RPMI7951 (cell line): ENCODE results near the gene TMEM144. TPM values are rescaled to one million over a fixed set of nuclear protein-coding genes. Genes with fewer than 3 reads are reported as not detected.
"Not testable (repeated sequence)": the region's sequence is repeated elsewhere in the genome, so short reads cannot be mapped to it uniquely, and the experiment has no call there.

Experiments used
- DNase-seq: peaks from one replicate; pipeline ENCODE4 v3.0.0-alpha.2; 2012; ENCODE audit warnings: low read depth
- total RNA-seq: library from RNA; depleted of rRNA; stranded (reverse); fragments of >200 nt; shearing (Covaris generic); gene quantifications from 2 replicates; pipeline ENCODE4 v1.2.3, GENCODE V29; 2014

TMEM144 gene
- total RNA-seq, 1 experiment from 2014 or later: 2.5 TPM

DNA sequence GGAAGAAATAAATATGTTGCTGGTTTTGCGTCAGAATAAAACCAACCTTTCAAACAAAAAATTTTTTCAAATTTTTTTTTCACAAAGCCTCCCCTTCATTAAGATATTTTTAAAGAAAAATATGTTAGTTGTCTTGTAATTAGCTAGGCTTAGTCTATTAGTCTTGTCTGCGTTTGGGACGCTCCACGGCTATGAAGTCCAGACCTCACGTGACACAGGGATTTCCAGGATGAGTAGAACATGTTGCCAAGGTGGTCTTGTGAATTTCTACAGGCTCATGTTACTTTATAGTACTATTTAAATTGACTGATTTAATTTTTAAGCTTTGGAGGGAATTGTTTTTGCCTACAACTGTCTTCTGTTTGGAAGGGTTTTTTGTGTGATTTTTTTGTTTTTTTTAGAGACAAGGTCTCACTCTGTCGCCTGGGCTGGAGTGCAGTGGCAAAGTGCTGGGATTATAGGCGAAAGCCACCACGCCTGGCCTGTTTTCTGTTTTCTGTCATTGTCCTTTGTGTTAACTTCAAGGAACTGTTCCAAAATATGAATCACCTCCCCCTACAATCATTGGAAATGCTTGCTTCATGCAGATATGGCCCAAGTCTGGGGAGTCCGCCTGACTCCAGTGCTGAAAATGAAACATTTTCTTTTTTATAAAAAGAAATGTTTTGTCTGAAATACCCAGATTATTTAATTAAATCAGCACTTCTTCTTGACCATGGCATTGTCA, 26.2 kb downstream of the TMEM144 start:
- DNase-seq: no peak

DNA sequence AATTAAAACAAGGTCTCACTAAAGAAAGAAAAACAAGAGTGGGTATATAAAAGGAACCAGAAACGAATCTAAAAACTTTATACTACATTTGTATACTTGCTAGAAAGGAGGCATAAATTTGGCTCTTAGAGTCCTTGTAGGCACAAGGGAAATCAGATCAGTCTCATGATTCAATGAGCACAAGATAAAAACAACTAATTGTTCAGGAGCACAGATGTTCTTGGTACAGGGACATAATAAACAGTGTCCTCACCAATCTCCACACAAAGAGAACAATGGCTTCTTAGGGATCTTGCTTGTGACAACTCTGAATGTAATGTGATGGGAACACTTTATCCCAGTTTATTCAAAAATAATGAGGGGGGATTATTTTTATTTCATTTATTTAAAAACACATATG, 28.3 kb downstream of the TMEM144 start:
- DNase-seq: no peak

DNA sequence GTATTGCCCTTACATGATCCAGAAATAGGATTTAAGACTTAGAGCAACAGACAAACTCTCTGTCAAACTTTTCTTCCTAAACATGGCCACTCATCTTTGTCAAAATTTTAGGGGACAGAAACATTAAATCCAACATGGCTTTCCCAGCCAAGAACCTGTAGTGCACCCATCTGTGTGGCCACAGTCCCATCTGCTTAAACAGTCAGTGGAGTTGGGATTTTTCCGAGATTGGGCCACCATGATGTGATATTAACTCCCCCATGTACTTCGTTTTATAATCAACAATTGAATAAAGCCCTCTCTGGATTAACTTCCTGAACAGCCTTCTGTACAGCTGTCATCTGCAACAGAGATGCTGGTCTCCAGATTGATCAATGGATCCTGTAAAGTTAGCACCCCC, 28.9 kb downstream of the TMEM144 start:
- DNase-seq: no peak

DNA sequence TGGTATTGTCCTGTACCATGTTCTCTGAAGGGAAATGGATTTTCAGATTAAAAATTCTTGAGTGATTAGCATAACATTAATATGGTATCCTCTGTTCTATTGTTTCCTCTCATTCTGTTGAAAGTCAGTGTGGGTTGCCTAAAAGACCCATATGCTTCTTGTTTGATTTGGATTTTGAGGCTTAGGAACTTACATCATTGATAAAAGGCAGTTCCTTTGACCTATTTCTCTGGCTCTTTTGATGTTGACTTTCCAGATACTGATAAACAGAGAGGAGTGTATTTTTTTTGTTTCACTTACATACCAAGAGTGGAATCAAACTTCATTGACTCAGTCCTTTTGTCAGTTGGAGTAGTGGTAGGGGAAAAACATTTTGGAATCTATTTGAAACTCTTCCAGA, 32.8 kb downstream of the TMEM144 start:
- no peak for DNase-seq

DNA sequence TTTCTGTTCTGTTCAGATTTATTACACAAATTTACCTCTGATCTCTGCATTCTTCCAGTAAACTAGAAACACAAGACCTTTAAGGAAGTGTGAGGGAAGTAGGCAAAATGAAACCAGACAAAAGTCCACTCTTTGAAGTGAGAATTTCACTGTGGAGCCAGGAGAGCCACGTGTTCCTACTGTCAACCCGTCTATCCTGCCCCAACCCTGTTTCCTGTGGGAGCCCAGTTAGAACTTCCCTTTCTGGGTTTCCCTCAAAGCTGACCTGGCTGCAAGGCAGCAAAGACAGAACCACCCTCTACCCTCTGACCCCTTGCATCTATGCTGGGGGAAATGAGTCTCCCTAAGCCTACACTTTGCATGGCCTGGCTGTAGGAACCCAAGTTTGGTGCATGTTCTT, 40.0 kb downstream of the TMEM144 start:
- DNase-seq: no peak

DNA sequence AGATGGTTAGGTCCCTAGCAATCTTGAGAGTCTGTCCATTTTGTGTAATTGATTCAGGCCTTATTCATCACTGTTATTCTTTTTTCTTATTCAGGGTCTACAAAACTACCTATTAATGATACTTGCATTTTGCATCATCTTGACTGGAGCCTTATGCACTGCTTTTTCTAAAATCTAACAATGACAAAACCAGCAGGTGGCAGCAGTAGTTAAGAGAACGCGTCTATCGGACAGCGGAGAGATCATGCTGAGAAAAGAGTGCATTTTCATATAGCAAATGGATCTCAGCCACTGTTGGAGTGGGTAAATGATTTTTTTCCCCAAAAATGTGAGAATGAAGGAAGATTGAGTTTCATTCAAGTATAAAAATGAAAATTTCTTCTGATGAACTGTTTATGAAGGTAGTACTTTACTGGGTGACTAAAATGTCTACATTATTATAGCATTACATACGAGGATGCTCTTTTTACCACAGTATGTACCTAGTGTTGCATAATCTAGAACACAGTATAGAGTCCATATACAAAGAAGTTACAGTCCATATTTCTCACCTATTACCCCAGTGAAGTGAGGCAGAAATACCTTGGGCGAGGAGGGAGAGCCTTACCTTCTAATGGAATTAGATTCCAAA, 43.2 kb downstream of the TMEM144 start:
- DNase-seq: peak; percentile 49

DNA sequence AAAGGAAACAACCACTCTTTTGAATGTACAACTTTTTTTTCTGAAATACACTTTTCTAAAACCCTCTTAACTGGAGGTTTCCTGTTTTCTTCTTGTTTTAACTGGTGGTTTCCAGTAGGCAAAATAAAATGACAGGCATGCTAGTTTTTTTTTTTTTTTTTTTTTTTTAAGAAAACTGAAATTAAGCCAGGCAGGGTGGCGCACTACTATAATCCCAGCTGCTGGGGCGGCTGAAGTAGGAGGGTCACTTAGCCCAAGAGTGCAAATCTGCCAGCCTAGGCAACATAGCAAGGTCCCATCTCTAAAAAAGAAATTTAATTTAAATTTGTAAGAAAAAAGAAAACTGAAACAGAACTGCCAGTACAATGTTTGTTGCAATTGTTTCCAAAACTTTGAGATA, 44.0 kb downstream of the TMEM144 start:
- DNase-seq: no peak

DNA sequence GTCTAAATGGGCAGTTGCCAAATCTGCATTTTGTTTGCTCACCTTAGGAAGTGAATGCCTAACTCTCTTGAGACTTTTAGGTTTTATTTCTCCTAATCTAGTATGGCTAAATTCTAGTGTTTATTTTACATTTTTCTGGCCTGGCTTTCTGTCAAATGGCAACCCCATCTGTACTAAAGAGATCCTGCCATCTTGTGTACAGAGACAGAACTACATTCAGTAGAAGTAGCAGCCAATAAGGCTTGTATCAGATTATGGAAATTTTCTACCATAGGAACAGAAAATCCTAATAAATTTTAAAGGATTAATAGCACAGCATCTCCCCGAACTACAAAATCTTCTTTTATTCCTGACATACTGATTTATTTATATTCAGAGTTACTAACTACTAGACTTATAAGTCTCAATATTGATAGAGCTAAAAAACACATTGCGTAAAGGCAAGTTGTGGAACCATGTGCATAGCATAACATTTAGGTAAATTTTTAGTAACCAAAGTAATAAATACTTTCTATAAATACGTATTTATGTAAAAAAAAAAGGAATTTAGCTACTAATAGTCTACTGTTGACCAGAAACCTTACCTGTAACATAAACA, 45.5 kb downstream of the TMEM144 start:
- peak; percentile 35 for DNase-seq

DNA sequence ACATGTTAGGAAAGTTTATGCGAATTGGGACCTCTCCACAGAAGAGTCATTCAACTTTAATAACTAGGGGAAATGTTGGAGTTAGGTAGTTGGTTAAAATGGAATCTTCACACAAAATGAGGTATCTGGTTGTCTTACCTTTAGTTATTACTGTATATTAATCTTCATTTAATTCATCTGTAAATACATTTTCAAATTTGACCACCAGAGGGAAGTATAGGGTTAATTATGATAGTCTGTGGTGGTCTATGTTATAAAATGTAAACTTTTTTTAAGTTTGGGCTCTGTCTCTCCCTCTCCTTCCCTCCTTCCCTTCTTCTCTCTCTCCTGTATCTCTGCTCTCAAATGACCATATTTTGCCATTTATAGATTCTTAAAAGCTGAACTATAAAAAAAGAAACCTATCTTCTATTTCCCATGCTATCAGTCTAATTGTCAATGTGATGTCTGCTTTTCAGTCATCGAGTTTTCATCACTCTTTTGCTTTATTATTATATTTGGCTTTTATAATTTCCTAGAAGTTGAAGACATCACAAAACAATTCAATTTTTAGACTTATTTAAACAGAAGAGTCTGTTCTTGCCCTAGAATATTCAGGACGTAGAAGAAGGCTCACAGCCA, 49.8 kb downstream of the TMEM144 start:
- DNase-seq: peak; percentile 16

DNA sequence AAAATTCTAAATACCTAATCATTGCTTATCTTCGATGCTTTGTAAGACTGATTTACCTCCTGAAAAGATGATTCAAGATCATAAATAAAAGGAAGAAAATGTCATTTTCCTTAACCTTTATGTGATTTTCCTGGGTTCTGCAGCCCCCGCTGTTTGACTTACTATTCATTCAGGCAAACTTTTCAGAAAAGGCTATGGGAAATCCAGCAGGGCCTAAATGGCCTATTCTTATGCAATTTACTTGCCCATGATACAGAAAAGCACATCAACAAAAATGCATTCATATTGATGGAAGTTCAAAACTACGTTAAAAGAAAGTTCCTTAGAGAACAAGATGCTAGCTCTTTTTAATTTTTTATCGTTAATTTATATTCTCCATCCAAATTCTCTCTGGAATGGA, 51.2 kb downstream of the TMEM144 start:
- no peak for DNase-seq

DNA sequence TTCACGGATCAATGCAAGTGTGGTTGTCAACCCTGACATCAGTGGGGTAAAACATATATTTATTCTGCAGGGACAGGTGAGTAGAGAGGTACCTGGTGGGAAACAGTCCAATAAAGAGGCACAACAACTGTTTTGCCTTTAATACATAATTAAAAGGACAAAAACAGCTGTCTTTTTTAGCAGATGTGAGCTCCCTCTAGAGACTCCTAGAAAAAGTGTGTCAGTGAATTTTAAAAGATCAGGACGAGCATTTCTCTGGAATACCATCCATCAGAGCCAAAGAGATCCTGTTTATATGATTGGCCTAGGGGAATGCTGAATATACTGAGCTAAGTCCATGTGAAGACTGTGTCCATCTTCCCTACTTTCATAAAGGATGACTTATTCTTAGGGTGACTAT, 58.3 kb downstream of the TMEM144 start:
- no peak for DNase-seq

DNA sequence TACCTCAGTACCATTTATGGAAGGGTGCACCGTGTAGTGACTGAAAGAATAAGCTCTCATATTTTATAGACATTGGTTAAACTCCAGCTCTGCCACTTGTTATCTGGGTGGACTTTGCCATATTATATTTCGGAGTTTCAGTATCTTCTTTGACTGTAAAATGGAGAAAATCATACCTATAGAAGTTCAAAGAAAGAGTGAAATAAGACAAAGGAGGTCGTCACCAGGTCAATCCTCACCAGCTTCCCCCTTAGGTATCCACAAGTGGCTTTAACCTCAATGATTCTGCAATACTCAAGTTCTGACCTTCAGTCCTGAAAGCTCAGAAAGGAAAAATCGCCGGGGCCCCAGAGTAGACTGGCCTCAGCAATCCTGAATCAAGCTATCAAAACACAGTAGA, 64.3 kb downstream of the TMEM144 start:
- no peak for DNase-seq

DNA sequence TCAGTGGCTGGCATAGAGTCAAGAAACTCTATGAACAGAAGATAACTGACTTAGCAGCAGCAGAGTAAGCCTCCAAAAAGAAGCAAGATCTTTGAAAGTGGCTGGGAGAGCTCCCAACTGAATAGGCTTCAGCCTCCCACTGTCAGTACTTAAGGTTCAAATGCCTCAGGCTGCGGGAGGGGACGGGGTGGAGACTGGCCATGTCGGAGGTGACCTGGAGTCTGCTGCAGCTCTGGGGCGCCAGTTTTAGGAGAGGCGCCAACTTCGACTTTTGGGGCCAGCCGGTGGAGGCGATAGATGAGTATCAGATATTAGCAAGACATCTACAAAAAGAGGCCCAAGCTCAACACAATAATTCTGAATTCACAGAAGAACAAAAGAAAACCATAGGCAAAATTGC, 67.3 kb downstream of the TMEM144 start:
- DNase-seq: no peak

DNA sequence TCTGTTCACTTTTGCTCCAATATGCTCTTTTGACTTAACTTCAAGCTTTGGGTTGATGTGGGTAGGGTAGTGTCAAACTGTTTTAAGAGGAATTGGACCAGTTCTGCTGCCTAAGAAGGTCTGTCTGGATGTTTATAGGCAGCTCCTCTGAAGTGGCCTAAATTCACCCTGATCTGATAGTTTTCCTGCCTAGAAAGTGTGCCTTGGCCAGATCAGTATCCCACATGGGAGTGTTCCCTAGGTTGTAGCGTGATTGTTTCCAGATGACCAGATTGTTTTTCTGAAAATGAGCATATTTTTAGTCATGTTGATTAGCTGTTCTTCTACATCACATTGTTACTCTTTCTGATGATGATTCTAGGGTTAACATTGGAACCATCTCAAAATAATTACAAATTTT, 68.8 kb downstream of the TMEM144 start:
- not testable (repeated sequence) for DNase-seq

DNA sequence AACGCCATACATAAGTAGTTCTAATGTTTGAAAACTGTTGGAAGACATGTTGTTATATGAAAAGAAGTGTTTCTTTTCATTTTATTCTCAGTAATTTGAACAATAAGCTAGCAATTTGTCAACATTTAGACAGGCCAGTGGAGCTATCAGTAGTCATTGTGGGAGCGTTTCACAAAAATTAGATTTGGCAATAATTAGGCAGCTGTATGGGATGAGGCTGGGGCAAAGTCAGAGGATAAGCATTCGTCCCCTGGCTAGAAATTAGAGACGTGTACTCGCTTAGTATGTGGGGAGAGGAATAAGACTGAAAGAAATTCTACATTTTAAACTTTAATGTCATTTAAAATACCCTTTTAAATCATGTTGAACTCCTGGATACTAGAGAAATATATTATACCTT, 70.6 kb downstream of the TMEM144 start:
- no peak for DNase-seq

DNA sequence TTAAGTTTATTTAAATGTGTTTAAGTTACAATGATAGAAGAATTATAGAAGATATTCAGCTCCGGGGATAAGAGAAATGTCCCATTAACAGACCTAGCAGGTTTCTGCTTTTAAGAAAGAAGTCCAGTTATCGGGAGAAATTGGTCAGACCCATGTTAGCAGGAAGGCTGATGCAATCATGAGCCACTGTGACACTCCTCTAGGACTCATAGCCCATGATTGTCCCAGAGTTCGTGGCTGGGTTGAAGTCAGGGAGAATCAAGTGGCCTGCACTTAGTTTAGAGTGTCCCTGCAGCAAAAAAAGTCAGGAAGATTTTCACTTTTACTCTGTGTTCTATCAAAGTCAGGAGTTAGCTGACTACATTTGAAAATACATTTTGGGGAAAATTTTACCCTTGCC, 72.0 kb downstream of the TMEM144 start:
- DNase-seq: no peak

DNA sequence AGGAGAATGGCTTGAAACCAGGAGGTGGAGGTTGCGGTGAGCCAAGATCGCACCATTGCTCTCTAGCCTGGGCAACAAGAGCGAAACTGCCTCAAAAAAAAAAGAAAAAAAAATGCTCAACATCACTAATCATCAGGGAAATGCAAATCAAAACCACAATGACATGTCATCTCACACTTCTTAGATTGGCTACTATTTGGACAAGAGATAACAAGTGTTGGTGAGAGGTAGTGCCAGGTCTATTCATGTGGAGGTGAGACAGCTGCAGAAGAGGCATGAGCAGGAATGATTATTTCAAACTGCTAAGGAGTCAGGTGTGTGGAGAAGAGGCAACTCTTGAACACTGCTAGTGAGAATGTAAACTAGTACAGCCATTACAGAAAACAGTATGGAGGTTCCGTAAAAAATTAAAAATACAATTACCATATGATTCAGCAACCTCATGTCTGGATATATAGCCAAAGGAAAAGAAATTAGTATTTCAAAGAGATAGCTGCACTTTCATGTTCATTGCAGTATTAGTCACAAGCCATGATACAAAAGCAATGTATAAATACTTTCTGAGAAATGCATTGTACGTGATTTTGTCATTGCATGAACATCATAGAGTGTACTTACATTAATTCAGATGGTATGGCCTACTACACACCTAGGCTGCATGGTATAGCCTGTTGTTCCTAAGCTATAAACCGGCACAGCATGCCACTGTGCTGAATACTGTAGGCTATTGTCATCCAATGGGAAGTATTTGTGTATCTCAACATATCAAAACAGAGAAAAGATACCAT, 75.3 kb downstream of the TMEM144 start:
- DNase-seq: no peak

DNA sequence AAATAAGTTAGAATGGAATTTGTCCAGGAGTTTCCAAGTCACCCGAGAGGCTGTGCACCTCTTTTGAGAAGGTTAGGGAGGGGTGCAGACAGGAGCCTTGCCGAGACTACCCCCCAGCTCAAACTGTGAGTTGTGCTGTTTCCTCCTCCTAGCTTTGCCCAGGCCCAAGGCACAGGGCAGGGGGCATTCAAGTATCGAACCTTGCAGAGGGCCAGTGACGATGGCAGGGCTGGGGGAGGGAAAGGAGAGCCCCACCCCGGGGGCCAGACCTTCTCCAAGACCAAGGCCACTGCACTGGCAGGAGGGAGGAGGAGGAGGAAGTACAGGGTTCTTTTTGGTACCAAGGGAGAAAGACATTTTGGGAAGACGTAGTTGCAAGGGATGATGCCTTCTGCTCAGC, 80.6 kb downstream of the TMEM144 start:
- DNase-seq: no peak

DNA sequence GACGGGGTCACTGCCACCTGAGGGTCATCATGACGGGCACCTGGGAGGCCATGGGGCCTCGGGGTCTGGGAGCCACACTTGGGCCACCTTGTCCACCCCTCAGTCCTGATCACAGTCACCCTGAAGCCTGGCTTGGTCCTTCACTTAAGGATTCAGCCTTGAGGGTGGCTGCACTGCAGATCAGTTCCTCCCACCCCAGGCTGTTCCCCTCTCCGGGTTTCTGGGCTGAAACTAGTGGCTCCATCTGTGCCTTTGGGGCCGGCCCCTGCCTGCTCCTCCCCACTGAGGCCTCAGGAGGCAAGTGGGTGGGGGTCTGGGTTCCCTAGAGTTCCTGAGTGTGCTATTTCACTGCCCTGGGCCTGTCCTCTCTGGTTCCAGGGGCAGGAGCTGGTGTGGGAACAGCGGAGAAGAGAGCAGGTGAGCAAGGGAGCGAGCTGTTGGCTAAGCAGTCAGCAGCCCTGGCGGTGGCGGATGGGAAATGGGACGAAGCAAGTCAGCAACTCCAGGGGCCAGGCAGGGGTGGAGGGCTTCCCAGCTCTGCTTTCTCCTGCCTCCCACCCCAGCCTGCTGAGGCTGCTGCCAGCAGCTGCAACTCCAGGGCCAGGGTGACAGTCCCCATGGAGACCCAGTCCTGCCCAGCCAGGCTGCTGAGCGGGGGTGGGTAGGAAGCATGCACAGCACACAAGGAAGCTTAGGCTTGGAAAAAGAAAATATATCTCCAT, 81.2 kb downstream of the TMEM144 start:
- DNase-seq: no peak

DNA sequence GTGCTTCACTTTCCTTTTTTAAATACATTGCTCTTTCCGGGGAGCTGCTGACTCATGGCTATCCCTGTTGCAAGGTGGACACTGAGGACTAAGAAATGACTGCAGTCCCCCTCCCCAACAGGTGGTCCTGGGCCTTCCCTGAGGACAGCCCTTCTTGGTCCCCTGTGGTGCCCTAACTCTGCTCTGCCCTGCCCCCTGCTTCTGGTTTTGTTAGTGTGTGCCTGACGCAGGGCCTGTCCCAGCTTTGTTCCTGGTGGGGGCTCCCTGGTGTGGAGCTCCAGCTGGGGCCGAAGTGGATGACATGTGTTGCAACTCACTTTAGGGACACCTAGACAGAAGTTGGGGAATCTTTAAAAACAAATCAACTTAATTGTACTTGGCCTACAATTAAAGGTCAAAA, 81.9 kb downstream of the TMEM144 start:
- no peak for DNase-seq

DNA sequence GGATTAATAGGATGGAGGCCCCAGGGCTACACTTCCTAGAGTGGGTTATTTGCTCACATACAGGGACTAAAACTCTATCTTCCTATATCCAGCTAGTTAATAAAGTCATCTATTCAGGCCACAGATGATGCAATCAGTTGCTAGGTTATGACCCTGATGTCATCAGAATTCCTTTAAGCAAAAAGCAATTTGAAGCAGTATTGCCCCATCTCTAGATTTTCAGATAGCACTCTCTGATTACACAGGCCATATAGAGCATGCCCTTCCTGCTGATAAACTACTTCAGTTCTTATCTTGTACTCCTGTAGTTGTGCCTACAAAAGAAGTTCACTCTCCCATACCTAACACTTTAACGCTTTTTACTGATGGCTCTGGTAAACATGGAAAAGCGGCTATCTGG, 84.8 kb downstream of the TMEM144 start:
- DNase-seq: no peak
